ENCODE results near the gene ATP6V0A1. TPM values are rescaled to one million over a fixed set of nuclear protein-coding genes. Genes with fewer than 3 reads are reported as not detected.

Gene ATP6V0A1
- total RNA-seq, 4 donors from 2014 or later: 51.9 to 74.9 (median 63.9) TPM

DNA sequence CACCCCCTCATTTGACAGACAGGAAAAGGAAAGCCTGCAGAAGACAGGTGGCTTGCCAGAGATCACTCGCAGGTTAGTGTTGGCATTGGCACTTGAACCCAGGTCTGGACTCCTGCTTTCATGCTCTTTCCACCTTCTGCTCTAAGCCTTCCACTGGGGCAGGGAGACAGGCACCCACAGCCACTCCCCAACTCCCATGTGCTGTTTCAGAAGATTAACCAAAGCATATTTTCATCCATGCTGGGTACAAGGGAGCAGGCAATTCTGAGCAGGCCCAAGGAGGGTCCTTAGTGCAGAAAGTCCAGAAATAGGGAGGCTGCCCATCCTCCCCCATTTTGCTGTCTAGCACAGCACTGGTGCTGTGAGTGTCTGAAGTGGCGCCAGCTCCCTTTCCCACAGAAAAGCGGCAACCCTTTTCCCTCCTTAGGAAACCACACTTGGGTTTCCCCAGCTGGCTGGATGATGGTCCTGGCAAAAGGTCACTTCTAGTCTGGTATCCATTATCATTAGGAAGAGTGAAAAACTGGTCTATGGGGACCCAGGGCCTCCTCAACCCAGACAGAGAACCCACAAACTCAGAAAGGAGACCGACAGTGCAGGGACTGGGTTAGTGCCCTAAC is 33.6 kb upstream of the ATP6V0A1 start:
- Histone ChIP-seq H3K27ac (replicated peaks in 1 of 4) (peak overlapping the region; percentile 97 to 100 (median 100)), H3K27me3 (no peaks in the 10 kb centered on the region), H3K36me3 (no peaks in the 10 kb centered on the region), H3K4me3 (no peak overlapping the region), H3K4me1 (peaks cover 30 to 57% (median 55%) of the 10 kb centered on the region in 4 donors), H3K9me3 (no peaks in the 10 kb centered on the region)
- 86% methylated on average over 4 of the region's 4 CpGs for WGBS
- TF ChIP-seq POLR2AphosphoS5 (IDR thresholded peaks at IDR 0.05): no peak
- no peak for TF ChIP-seq POLR2A (IDR thresholded peaks at IDR 0.05; ENCODE audit: low read depth)
- TF ChIP-seq, protein P1, sequence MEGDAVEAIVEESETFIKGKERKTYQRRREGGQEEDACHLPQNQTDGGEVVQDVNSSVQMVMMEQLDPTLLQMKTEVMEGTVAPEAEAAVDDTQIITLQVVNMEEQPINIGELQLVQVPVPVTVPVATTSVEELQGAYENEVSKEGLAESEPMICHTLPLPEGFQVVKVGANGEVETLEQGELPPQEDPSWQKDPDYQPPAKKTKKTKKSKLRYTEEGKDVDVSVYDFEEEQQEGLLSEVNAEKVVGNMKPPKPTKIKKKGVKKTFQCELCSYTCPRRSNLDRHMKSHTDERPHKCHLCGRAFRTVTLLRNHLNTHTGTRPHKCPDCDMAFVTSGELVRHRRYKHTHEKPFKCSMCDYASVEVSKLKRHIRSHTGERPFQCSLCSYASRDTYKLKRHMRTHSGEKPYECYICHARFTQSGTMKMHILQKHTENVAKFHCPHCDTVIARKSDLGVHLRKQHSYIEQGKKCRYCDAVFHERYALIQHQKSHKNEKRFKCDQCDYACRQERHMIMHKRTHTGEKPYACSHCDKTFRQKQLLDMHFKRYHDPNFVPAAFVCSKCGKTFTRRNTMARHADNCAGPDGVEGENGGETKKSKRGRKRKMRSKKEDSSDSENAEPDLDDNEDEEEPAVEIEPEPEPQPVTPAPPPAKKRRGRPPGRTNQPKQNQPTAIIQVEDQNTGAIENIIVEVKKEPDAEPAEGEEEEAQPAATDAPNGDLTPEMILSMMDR (IDR thresholded peaks at IDR 0.05): no peak
- TF ChIP-seq EP300 (IDR thresholded peaks at IDR 0.05): no peak
- intact Hi-C loops (cut with DNase I): loop anchor here (5.0 kb wide), 2 partner anchors 32 to 92 kb away; partner anchors contain the start of gene ATP6V0A1
- no peak for DNase-seq (ENCODE audit: extremely low spot score)

DNA sequence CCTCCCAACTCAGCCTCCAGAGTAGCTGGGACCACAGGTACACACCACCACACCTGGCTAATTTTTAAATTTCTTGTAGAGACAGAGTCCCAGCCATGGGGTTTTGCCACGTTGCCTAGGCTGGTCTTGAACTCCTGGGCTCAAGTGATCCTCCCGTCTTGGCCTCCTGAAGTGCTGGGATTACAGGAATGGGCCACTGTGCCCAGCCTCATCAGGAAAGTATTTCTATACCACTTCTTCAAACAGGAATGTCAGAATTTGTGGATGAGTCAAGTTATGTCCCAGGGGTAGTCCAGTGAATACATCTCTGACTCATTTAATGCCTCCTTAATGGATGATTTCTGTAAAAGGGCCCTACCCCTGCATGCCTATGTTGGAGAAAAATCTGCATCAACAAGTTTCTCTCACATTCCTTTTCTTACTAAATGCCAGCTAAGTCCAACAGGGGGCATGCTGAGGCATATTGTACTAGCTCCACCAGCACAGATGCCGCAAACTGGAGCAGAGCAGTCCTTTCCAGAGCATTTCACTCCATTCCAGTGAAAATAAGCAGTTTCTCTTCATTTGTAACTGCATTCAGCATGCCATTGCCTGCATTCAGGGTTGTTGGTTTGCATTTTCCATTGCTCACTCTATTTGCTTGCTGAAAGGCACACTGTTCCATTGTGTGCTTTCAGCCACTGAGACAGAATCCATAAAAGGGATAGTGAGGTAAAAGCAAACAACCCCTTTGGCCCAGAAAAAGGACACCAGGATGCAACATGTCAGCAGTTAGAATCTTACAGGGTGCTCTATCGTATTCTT is 30.3 kb upstream of the ATP6V0A1 start:
- Histone ChIP-seq H3K36me3 (no peaks in the 10 kb centered on the region), H3K27ac (replicated peaks in 1 of 4) (peak overlapping the region; percentile 64 to 79 (median 70)), H3K4me1 (peaks cover 20 to 62% (median 56%) of the 10 kb centered on the region in 4 donors), H3K4me3 (no peak overlapping the region), H3K27me3 (no peaks in the 10 kb centered on the region), H3K9me3 (no peaks in the 10 kb centered on the region)
- intact Hi-C loops (cut with DNase I): loop anchor here (5.0 kb wide), 1 partner anchor 89 kb away; no protein-coding TSS in a partner anchor
- TF ChIP-seq, protein P1 (IDR thresholded peaks at IDR 0.05): peak; percentile 66 to 80 (median 80)
- TF ChIP-seq POLR2A (IDR thresholded peaks at IDR 0.05; ENCODE audit: low read depth): no peak
- TF ChIP-seq POLR2AphosphoS5 (IDR thresholded peaks at IDR 0.05): peak; percentile 58 to 67
- TF ChIP-seq EP300 (IDR thresholded peaks at IDR 0.05): no peak
- DNase-seq (ENCODE audit: extremely low spot score): no peak
- 34% methylated on average over 4 of the region's 4 CpGs for WGBS

DNA sequence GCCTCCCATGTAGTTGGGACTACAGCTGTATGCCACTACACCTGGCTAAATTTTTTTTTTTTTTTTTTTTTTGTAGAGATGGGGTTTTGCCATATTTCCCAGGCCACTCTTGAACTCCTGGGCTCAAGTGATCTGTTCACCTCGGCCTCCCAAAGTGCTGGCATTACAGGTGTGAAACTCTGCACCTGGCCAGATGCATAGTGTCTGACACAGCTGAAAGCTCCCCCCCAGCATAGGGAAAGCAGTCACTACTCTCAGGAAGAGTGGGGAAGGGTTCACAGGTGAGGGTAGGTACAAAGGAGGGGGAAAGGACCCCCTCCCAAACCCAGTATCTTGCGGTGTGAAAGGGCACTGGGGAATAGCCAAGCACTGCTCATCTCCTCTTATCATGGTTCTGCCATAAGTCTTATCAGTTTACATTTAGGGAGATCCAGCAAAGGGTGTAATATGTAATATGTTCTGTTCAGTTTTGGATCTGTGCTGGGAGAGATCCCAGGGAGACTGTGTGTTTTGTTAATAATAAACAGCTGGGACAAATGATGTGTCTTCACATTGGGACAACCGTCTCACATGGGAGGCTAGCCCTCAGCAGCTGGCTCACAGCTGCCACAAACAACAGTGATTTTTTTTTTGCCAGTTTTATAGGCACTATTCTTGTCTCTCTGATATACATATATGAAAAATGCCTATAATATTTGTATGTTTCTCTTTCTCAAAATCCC is 28.8 kb upstream of the ATP6V0A1 start:
- H3K4me3 ChIP-seq: no peak overlapping the region
- TF ChIP-seq POLR2AphosphoS5 (IDR thresholded peaks at IDR 0.05) (no peak), EP300 (IDR thresholded peaks at IDR 0.05) (no peak), POLR2A (IDR thresholded peaks at IDR 0.05; ENCODE audit: low read depth) (no peak)
- TF ChIP-seq, protein P1 (IDR thresholded peaks at IDR 0.05): no peak
- intact Hi-C loops (cut with DNase I): loop anchor here (5.0 kb wide), 1 partner anchor 87 kb away; no protein-coding TSS in a partner anchor
- no peaks in the 10 kb centered on the region for H3K36me3 ChIP-seq
- no peak for DNase-seq (ENCODE audit: extremely low spot score)
- peak overlapping the region in 2 of 4 donors; percentile 30 to 79 for H3K27ac ChIP-seq (replicated peaks in 1 of 4)
- peaks cover 10 to 47% (median 41%) of the 10 kb centered on the region in 4 donors for H3K4me1 ChIP-seq
- no peaks in the 10 kb centered on the region for H3K9me3 ChIP-seq
- H3K27me3 ChIP-seq: no peaks in the 10 kb centered on the region
- whole genome bisulfite sequencing: 57% methylated on average over 3 of the region's 3 CpGs

DNA sequence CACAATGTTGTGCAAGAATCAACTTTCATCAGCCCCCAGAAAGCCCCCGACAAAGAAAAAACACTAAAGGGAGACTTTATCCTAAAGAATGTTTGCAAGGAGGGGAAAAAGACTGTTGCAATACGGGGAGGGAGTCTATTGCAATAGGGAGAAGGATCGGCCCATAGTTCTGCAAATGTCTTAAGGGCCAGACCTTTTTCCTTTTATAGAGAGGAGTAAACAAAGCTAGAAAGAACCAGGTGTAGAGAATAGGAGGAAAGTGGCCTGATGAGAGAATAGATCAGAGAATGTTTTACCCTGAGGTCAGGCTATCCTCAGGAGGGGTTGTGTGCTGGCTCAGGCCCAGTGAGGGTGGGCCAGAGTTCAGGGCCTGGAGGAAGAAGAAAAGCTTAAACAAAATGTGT is 26.9 kb upstream of the ATP6V0A1 start:
- Histone ChIP-seq H3K27ac (replicated peaks in 1 of 4) (peak overlapping the region in 3 of 4 donors; percentile 10 to 39 (median 23)), H3K4me1 (peaks cover 15 to 45% (median 39%) of the 10 kb centered on the region in 4 donors), H3K9me3 (no peaks in the 10 kb centered on the region), H3K36me3 (no peaks in the 10 kb centered on the region), H3K4me3 (no peak overlapping the region), H3K27me3 (no peaks in the 10 kb centered on the region)
- no peak for DNase-seq (ENCODE audit: extremely low spot score)
- intact Hi-C loops (cut with DNase I): no loop called here
- TF ChIP-seq EP300 (IDR thresholded peaks at IDR 0.05) (no peak), POLR2AphosphoS5 (IDR thresholded peaks at IDR 0.05) (no peak), POLR2A (IDR thresholded peaks at IDR 0.05; ENCODE audit: low read depth) (no peak)
- TF ChIP-seq, protein P1 (IDR thresholded peaks at IDR 0.05): no peak
- 51% methylated on average over 3 of the region's 3 CpGs for WGBS
